Measurements from ENCODE around the gene RMDN2. TPM values are rescaled to one million over a fixed set of nuclear protein-coding genes. Genes with fewer than 3 reads are reported as not detected.

Gene RMDN2
- total RNA-seq, 1 donor from 2014 or later: 6.5 TPM

- TF ChIP-seq CTCF (IDR thresholded peaks at IDR 0.05; ENCODE audit: borderline replicate concordance): no peak
- intact Hi-C loops (cut with micrococcal nuclease): no loop called here
These were observed 101.8 kb downstream of the RMDN2 start for GRCh38 chr2:38026846-38027245.

GRCh38 chr2:38028829-38029228 lies 103.7 kb downstream of the RMDN2 start:
- H3K27ac ChIP-seq (replicated peaks): no peak overlapping the region
- intact Hi-C loops (cut with micrococcal nuclease): no loop called here
- DNase-seq: no peak
- H3K27me3 ChIP-seq (ENCODE audit: low read depth): peaks cover 2% of the 10 kb centered on the region
- H3K36me3 ChIP-seq: no peaks in the 10 kb centered on the region
- H3K4me3 ChIP-seq: no peak overlapping the region
- H3K4me1 ChIP-seq: peaks cover 11% of the 10 kb centered on the region
- H3K9me3 ChIP-seq (replicated peaks): no peaks in the 10 kb centered on the region
- TF ChIP-seq CTCF (IDR thresholded peaks at IDR 0.05; ENCODE audit: borderline replicate concordance): no peak

More at GRCh38 chr2:38026846-38027245, 101.8 kb downstream of the RMDN2 start:
- Histone ChIP-seq H3K27ac (replicated peaks) (no peak overlapping the region), H3K27me3 (ENCODE audit: low read depth) (no peaks in the 10 kb centered on the region), H3K36me3 (no peaks in the 10 kb centered on the region), H3K9me3 (replicated peaks) (no peaks in the 10 kb centered on the region), H3K4me3 (no peak overlapping the region), H3K4me1 (peaks cover 11% of the 10 kb centered on the region)
- no peak for DNase-seq

GRCh38 chr2:38029512-38029911 lies 104.4 kb downstream of the RMDN2 start:
- no peak for TF ChIP-seq CTCF (IDR thresholded peaks at IDR 0.05; ENCODE audit: borderline replicate concordance)
- intact Hi-C loops (cut with micrococcal nuclease): no loop called here
- peaks cover 9% of the 10 kb centered on the region for H3K27me3 ChIP-seq (ENCODE audit: low read depth)

GRCh38 chr2:38030635-38031355 lies 105.7 kb downstream of the RMDN2 start:
- Histone ChIP-seq H3K4me3 (no peak overlapping the region), H3K9me3 (replicated peaks) (no peaks in the 10 kb centered on the region), H3K36me3 (no peaks in the 10 kb centered on the region), H3K27me3 (ENCODE audit: low read depth) (peaks cover 20% of the 10 kb centered on the region), H3K27ac (replicated peaks) (no peak overlapping the region), H3K4me1 (peaks cover 11% of the 10 kb centered on the region)
- TF ChIP-seq CTCF (IDR thresholded peaks at IDR 0.05; ENCODE audit: borderline replicate concordance): no peak
- DNase-seq: no peak
- intact Hi-C loops (cut with micrococcal nuclease): no loop called here

More at GRCh38 chr2:38029512-38029911, 104.4 kb downstream of the RMDN2 start:
- no peak for DNase-seq
- H3K9me3 ChIP-seq (replicated peaks): no peaks in the 10 kb centered on the region
- no peak overlapping the region for H3K27ac ChIP-seq (replicated peaks)
- no peaks in the 10 kb centered on the region for H3K36me3 ChIP-seq
- H3K4me3 ChIP-seq: no peak overlapping the region
- peaks cover 11% of the 10 kb centered on the region for H3K4me1 ChIP-seq

GRCh38 chr2:38032946-38033345 lies 107.9 kb downstream of the RMDN2 start:
- Histone ChIP-seq H3K4me1 (peaks cover 17% of the 10 kb centered on the region), H3K9me3 (replicated peaks) (no peaks in the 10 kb centered on the region), H3K27me3 (ENCODE audit: low read depth) (peaks cover 41% of the 10 kb centered on the region), H3K4me3 (no peak overlapping the region), H3K27ac (replicated peaks) (no peak overlapping the region), H3K36me3 (no peaks in the 10 kb centered on the region)
- intact Hi-C loops (cut with micrococcal nuclease): no loop called here
- no peak for DNase-seq
- TF ChIP-seq CTCF (IDR thresholded peaks at IDR 0.05; ENCODE audit: borderline replicate concordance): no peak
